OCI-LY7 (cell line): ENCODE measurements around the gene KL. TPM values are rescaled to one million over a fixed set of nuclear protein-coding genes. Genes with fewer than 3 reads are reported as not detected.
A peak's percentile ranks its signal among the peaks of the same experiment; 100 is the strongest.

Experiments used
- BruUV-seq: library from RNA; stranded (reverse); fragments of 400-500 nt; replicated peaks from 2 replicates; lab custom pipeline; 2021; lab: Mats Ljungman, UMichigan
- CTCF ChIA-PET: fragments of 300-600 bp; sonication (Branson Sonifier 250); formaldehyde crosslinking; loops from one replicate; lab custom pipeline; 2022; ENCODE audit warnings: antibody characterized with exemption; ENCODE audit not compliant: unreplicated experiment; lab: Charles Lee
- POLR2A ChIA-PET: fragments of 300-600 bp; sonication (Branson Sonifier 250); formaldehyde crosslinking; loops from one replicate; lab custom pipeline; 2022; ENCODE audit warnings: antibody characterized with exemption; lab: Charles Lee
- DNase-seq: peaks from one replicate; pipeline ENCODE4 v3.0.0-alpha.2; 2015; ENCODE audit warnings: low spot score
- H2AFZ ChIP-seq: fragments of 200-600 bp; sonication (generic), shearing (Covaris generic); 2 replicates; pipeline ENCODE4 v1.6.1; 2014; ENCODE audit warnings: mild to moderate bottlenecking, antibody characterized with exemption, low read length, moderate library complexity
- H3K27ac ChIP-seq: fragments of 200-600 bp; sonication (generic); 2 replicates; pipeline ENCODE4 v1.5.1; 2014; ENCODE audit warnings: mixed run types, low read depth, mild to moderate bottlenecking, moderate library complexity, low read length, inconsistent platforms; ENCODE audit not compliant: poor library complexity, severe bottlenecking
- H3K36me3 ChIP-seq: fragments of 200-600 bp; sonication (generic); 2 replicates; pipeline ENCODE4 v1.6.1; 2014; ENCODE audit warnings: mild to moderate bottlenecking, antibody characterized with exemption, low read length, moderate library complexity, mixed read lengths; ENCODE audit not compliant: insufficient read depth
- H3K4me1 ChIP-seq: fragments of 200-600 bp; sonication (generic); 2 replicates; pipeline ENCODE4 v1.5.1; 2014; ENCODE audit warnings: mild to moderate bottlenecking, low read length; ENCODE audit not compliant: insufficient read depth, poor library complexity, severe bottlenecking
- H3K4me2 ChIP-seq: fragments of 200-600 bp; sonication (generic); 2 replicates; pipeline ENCODE4 v1.6.1; 2014; ENCODE audit warnings: mild to moderate bottlenecking, low read length
- H3K4me3 ChIP-seq: fragments of 200-600 bp; sonication (generic); 2 replicates; pipeline ENCODE4 v1.5.1; 2014; ENCODE audit warnings: mild to moderate bottlenecking, low read depth, low read length; ENCODE audit not compliant: poor library complexity, severe bottlenecking
- H3K79me2 ChIP-seq: fragments of 200-600 bp; sonication (generic); 2 replicates; pipeline ENCODE4 v1.6.1; 2016; ENCODE audit warnings: low read depth, mild to moderate bottlenecking, low read length, moderate library complexity, mixed read lengths; ENCODE audit not compliant: insufficient read depth
- H3K9me2 ChIP-seq: fragments of 200-600 bp; sonication (generic); 2 replicates; pipeline ENCODE4 v1.6.1; 2016; ENCODE audit warnings: mild to moderate bottlenecking, low read length, mixed read lengths; ENCODE audit not compliant: insufficient read depth
- H3K9me3 ChIP-seq: fragments of 200-600 bp; sonication (generic); 2 replicates; pipeline ENCODE4 v1.6.1; 2014; ENCODE audit warnings: mild to moderate bottlenecking, mixed run types, low read length, mixed read lengths
- H4K20me1 ChIP-seq: fragments of 200-600 bp; sonication (generic); 2 replicates; pipeline ENCODE4 v1.6.1; 2014; ENCODE audit warnings: mild to moderate bottlenecking, antibody characterized with exemption, low read length, moderate library complexity, mixed read lengths; ENCODE audit not compliant: insufficient read depth
- EZH2phosphoT487 ChIP-seq: fragments of 200-600 bp; sonication (generic); IDR thresholded peaks from 2 replicates; pipeline ENCODE4 v1.6.1; 2018; ENCODE audit warnings: low read depth, borderline replicate concordance, mild to moderate bottlenecking, mixed run types, antibody characterized with exemption, low read length, moderate library complexity, mixed read lengths
- intact Hi-C: fragments of 100-400 bp; cut with micrococcal nuclease; formaldehyde crosslinking; loops from one replicate; pipeline ENCODE4 v1.10.0; 2022; ENCODE audit not compliant: unreplicated experiment
- total RNA-seq, 2 experiments: library from RNA; depleted of rRNA in 1 of 2; stranded (reverse); fragments of >200 nt in 1 of 2; shearing (Covaris generic) in 1 of 2; gene quantifications; 2 replicates each; pipeline ENCODE4 v1.2.3, GENCODE V29; 2014 to 2022
- TF ChIP-seq, protein P1 (sequence below): fragments of 200-600 bp; sonication (generic); conservative IDR thresholded peaks from 2 replicates; pipeline ENCODE4 v1.5.1; 2014; ENCODE audit warnings: mild to moderate bottlenecking, antibody characterized with exemption, low read length, moderate library complexity, mixed read lengths

The KL gene
- total RNA-seq, 2 experiments from 2014 or later, result not detected

DNA sequence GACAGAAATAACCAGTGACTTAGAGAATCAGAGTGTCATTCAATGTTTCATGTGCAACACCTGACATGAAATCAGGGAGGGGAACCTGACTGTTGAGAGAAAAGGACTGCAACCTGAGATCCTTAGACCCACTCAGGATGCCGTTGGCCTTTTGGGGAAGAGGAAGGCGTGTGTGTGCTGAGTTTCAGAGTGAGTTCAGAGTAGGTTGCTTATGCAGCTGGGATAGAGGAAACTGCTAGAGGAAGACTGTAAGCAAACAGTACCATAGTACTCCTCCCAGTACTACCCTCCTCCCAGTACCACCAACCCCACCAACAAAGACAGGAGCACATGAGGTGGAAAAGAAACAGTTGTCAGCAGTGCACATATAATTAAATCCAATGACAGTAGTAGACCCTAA lies 63.7 kb downstream of the KL start:
- no peaks in the 10 kb centered on the region for H3K36me3 ChIP-seq
- POLR2A ChIA-PET, result interaction anchor here (1.1 kb wide), 1 partner anchor 49 kb away, joined by 3 read pairs; no protein-coding TSS in a partner anchor
- no peak overlapping the region for H2AFZ ChIP-seq
- H3K4me1 ChIP-seq, result no peaks in the 10 kb centered on the region
- H3K79me2 ChIP-seq, result no peaks in the 10 kb centered on the region
- H3K4me3 ChIP-seq, result no peak overlapping the region
- intact Hi-C loops, result no loop called here
- BruUV-seq, result no TSS peak
- H3K27ac ChIP-seq, result no peak overlapping the region
- TF ChIP-seq, protein P1, sequence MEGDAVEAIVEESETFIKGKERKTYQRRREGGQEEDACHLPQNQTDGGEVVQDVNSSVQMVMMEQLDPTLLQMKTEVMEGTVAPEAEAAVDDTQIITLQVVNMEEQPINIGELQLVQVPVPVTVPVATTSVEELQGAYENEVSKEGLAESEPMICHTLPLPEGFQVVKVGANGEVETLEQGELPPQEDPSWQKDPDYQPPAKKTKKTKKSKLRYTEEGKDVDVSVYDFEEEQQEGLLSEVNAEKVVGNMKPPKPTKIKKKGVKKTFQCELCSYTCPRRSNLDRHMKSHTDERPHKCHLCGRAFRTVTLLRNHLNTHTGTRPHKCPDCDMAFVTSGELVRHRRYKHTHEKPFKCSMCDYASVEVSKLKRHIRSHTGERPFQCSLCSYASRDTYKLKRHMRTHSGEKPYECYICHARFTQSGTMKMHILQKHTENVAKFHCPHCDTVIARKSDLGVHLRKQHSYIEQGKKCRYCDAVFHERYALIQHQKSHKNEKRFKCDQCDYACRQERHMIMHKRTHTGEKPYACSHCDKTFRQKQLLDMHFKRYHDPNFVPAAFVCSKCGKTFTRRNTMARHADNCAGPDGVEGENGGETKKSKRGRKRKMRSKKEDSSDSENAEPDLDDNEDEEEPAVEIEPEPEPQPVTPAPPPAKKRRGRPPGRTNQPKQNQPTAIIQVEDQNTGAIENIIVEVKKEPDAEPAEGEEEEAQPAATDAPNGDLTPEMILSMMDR, result no peak
- no peak for TF ChIP-seq EZH2phosphoT487
- CTCF ChIA-PET, result no interaction called here
- H3K9me3 ChIP-seq, result no peaks in the 10 kb centered on the region
- no peaks in the 10 kb centered on the region for H4K20me1 ChIP-seq
- no peak overlapping the region for H3K4me2 ChIP-seq
- no peaks in the 10 kb centered on the region for H3K9me2 ChIP-seq
- DNase-seq, result peak; percentile 3

DNA sequence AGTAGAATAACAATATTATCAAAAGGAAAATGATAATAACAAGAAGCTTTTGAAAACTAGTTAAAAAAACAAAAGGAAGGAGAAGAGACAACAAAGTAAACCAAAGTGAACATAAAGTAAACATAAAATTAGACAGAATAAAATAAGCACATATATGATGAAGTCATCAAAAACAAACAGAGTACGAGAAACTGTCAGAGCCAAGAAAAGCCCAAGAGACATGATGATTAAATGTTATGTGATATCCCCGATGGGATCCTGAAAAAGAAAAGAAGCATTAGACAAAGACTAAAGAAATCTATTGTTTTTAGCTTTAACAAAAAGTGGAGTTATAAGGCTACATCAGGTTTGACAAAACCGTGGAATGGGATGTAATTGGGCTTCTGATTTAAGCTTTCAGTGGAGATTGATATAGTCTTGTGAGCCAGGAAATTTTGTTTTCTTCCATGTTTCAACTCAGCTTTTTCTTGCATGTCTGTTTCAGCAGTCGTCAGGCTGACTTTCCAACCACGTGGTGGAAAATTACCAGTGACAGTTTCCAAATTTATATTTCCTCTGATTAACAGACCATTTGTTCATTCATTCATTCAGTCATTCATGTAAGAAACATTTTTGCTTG lies 64.9 kb downstream of the KL start:
- H3K4me1 ChIP-seq, result no peaks in the 10 kb centered on the region
- intact Hi-C loops, result no loop called here
- no peaks in the 10 kb centered on the region for H4K20me1 ChIP-seq
- BruUV-seq, result no TSS peak
- CTCF ChIA-PET, result no interaction called here
- no peak overlapping the region for H2AFZ ChIP-seq
- H3K27ac ChIP-seq, result no peak overlapping the region
- TF ChIP-seq EZH2phosphoT487, result no peak
- TF ChIP-seq, protein P1, result no peak
- no peaks in the 10 kb centered on the region for H3K36me3 ChIP-seq
- H3K9me2 ChIP-seq, result no peaks in the 10 kb centered on the region
- no peaks in the 10 kb centered on the region for H3K9me3 ChIP-seq
- H3K79me2 ChIP-seq, result no peaks in the 10 kb centered on the region
- POLR2A ChIA-PET, result interaction anchor here (0.7 to 1.3 kb wide), 3 partner anchors 12 to 65 kb away, joined by 3 to 5 read pairs (median 3); no protein-coding TSS in a partner anchor
- no peak overlapping the region for H3K4me3 ChIP-seq
- no peak for DNase-seq
- H3K4me2 ChIP-seq, result no peak overlapping the region

DNA sequence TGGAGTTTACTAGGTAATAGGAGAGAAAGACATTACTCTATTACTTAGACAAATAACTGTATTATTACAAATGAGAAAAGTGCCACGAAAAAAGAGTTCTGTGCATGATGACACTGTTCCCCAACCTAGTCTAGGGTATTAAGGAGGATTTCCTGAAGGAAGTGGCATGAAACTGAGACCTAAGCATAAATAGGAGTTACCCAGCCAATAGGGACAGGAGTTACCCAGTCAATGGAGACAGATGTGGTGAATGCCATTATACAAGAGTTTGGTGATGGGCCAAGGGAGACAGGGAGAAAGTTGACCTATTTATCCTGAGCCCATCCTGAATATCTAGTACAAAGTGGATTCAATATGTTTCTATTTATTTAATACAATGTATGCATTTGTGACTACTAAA lies 65.4 kb downstream of the KL start:
- no peak overlapping the region for H3K4me3 ChIP-seq
- no TSS peak for BruUV-seq
- H3K4me2 ChIP-seq, result no peak overlapping the region
- CTCF ChIA-PET, result no interaction called here
- no peaks in the 10 kb centered on the region for H3K9me2 ChIP-seq
- H2AFZ ChIP-seq, result no peak overlapping the region
- DNase-seq, result no peak
- intact Hi-C loops, result no loop called here
- no peaks in the 10 kb centered on the region for H3K79me2 ChIP-seq
- H4K20me1 ChIP-seq, result no peaks in the 10 kb centered on the region
- POLR2A ChIA-PET, result interaction anchor here (0.9 to 1.3 kb wide), 2 partner anchors 11 to 65 kb away, joined by 3 to 5 read pairs; no protein-coding TSS in a partner anchor
- H3K36me3 ChIP-seq, result no peaks in the 10 kb centered on the region
- TF ChIP-seq, protein P1, result no peak
- TF ChIP-seq EZH2phosphoT487, result no peak
- H3K9me3 ChIP-seq, result no peaks in the 10 kb centered on the region
- H3K4me1 ChIP-seq, result no peaks in the 10 kb centered on the region
- no peak overlapping the region for H3K27ac ChIP-seq
